DND-41 (cell line): ENCODE data around the gene ASIC5.

Experiments used
- EZH2 ChIP-seq: IDR thresholded peaks from 3 replicates; pipeline ENCODE4 v1.6.1; 2012; ENCODE audit warnings: borderline replicate concordance, low read depth, mild to moderate bottlenecking, moderate library complexity, low read length, inconsistent platforms; ENCODE audit not compliant: severe bottlenecking
- TF ChIP-seq, protein P1 (sequence below): IDR thresholded peaks from 2 replicates; pipeline ENCODE4 v1.5.1; 2012; ENCODE audit warnings: borderline replicate concordance, low read length, moderate library complexity, mild to moderate bottlenecking; ENCODE audit not compliant: poor library complexity, severe bottlenecking; ENCODE audit errors: extremely low read depth

DNA sequence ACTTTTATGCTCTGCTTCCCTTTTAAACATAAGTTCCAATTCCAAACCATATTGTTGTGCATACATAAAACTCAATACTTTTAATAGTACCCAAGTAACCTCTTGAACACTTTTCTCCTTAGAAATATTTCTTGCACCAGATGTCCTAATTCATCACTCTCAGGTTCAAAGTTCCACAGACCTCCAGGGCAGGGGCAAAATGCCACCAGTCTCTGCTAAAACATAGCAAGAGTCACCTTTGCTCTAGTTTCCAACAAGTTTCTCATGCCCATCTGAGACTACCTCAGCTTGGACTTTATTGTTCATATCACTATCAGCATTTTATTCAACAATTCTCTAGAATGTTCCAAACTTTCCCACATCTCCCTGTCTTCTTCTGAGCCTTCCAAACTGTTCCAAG lies 13.7 kb upstream of the ASIC5 start:
- TF ChIP-seq, protein P1, sequence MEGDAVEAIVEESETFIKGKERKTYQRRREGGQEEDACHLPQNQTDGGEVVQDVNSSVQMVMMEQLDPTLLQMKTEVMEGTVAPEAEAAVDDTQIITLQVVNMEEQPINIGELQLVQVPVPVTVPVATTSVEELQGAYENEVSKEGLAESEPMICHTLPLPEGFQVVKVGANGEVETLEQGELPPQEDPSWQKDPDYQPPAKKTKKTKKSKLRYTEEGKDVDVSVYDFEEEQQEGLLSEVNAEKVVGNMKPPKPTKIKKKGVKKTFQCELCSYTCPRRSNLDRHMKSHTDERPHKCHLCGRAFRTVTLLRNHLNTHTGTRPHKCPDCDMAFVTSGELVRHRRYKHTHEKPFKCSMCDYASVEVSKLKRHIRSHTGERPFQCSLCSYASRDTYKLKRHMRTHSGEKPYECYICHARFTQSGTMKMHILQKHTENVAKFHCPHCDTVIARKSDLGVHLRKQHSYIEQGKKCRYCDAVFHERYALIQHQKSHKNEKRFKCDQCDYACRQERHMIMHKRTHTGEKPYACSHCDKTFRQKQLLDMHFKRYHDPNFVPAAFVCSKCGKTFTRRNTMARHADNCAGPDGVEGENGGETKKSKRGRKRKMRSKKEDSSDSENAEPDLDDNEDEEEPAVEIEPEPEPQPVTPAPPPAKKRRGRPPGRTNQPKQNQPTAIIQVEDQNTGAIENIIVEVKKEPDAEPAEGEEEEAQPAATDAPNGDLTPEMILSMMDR, result no peak
- no peak for TF ChIP-seq EZH2
